Cerebellar nuclear complex (tissue), 1 donor: ENCODE measurements around the gene GDPD4.

Experiments
- DNase-seq, 2 experiments: peaks; one replicate each; lab custom pipeline; 2025; lab: John Stamatoyannopoulos, UW

GDPD4 gene

DNA sequence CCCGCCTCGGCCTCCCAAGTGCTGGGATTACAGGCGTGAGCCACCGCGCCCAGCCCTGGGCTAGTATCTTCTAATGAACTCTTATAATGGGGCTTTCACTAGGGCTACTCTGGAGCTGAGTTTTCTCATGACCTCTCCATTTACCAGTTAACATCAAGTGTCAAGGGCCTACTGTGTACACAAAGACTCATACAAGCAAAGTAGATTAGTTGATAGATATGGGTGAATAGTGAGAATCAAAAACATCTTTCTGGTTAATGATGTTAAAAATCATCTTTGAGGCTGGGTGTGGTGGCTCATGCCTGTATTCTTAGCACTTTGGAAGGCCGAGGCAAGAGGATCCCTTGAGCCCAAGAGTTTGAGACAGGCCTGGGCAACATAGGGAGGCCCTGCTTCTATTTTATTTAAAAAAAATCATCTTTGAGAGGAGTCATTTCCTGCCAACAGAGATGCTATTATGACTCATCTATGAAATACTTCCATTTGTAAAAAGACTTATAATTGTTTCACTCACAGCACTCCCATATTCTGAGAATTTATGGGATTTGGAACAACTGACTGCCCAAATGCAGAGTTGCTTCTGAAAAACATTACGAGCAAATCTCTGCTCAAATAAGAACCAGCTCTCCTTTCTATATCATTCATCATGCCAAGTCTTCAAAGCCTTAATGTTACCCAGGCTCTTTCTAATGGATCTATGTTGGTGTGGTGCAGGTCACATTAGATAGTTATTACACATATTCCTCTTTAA, 57.0 kb downstream of the GDPD4 start:
- DNase-seq: no peak

DNA sequence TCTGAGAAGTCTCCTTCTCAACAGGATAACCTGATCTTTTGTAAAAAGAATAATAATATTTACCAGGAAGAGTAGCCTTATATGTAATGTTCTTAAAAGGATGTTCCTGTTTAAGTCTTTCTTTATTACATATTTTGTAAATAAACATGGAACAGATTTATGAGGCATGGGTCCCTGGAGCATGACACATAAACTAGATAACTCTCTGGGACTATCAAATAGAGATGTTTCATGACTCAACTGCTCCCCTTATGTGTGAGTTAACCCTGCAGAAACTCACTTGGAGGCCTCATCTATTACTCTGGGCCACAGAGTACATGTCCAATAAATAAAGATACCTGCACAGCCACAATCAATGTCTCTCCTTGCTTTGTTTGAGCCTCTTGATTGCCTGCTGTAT, 64.6 kb downstream of the GDPD4 start:
- no peak for DNase-seq

DNA sequence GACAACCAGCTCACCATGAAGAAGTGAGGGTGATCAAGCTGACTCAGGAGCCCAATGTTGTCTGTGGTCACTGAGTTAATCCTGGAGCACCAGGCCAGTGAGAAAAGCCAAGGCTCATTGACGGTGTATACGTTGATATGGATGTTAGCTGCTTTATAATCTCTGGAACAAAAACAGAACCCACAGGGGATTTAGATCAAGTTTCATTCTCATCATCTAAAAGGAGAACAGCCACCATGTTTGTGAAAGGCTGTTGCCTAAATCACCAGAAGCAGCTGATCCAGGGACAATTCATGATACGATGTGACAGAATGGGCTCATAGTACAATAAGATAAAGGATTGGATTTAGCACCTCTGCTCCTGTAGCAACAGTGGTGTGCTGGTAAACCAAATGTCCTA, 68.5 kb downstream of the GDPD4 start:
- DNase-seq: no peak

DNA sequence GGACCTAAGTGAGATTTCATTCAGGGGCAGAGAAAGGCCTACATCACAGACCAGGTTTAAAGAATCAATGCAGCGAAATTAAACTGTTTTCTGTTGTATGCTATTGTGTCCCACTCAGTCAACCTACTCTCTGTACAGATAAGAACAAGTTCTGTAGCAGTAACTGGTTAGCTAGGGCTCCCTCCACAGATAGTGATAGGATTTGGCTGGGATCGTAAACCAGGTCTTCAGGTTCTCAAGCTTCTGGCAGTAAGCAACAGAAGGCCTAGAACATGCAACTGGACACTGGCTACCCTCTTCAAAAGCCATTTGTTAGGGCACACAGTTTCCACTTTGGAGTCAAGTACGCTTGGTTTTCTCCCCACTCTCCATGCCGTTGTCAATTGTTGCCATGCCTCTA, 69.2 kb downstream of the GDPD4 start:
- DNase-seq: no peak

DNA sequence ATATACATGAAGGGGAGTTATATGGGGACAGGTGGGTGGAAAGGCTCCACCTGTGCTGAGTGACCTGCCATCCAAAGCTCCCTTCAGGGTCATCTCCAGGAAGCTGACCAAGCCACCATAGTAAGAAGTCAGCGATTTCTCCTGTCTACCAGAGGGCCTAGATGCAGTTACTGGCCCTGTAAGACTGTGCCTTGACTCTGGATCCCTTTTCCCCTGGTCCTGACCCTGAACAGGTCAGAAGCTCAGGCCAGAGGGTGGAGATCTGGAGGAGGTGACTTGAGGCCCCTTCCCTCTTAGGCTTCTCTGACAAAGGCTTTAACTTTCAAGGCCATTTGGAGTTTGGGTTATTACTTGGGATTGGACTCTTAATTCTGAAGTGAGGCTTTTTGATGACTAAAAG, 69.7 kb downstream of the GDPD4 start:
- no peak for DNase-seq

DNA sequence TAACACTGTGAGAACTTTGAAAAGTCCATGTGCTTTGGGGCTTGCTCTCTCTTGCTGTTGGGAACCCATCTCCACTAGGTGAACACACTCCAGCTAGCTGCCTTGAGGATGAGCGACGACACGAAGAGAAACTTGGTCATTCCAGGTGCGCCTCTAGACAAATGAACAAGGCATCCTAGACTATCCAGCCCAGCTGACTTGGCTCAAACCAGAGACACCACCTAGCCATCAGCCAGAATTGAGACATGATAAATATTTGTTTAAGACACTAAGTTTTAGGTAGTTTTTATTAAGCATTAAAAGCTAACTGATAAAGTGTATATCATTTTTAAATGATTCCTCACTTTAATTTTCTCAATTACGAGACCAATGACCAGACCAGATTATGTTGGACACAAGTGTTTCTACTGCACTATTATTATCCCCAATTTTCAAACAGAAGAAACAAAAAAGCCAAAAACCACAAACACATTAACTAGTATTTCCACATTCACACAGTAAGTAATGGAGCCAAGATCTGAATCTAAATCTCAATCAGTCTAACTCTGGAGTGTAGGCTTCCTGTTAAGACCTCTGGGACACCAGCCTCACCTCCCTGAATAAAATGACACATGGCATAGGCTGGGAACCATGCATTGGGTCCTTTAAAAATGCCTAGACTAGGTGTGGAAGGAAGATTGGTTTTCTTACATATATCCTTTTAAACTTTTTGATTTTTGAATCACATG, 70.4 kb downstream of the GDPD4 start:
- DNase-seq: no peak

DNA sequence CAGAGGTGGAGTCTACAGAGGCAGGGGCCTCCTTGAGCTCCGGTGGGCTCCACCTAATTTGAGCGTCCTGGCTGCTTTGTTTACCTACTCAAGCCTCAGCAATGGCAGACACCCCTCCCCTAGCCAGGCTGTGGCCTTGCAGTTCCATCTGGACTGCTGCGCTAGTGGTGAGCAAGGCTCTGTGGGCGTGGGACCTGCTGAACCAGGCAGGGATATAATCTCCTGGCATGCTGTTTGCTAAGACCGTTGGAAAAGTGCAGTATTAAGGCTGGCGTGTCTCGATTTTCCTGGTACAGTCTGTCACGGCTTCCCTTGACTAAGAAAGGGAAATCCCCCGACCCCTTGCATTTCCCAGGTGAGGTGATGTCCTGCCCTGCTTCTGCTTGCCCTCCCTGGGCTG, 77.7 kb downstream of the GDPD4 start:
- no peak for DNase-seq

DNA sequence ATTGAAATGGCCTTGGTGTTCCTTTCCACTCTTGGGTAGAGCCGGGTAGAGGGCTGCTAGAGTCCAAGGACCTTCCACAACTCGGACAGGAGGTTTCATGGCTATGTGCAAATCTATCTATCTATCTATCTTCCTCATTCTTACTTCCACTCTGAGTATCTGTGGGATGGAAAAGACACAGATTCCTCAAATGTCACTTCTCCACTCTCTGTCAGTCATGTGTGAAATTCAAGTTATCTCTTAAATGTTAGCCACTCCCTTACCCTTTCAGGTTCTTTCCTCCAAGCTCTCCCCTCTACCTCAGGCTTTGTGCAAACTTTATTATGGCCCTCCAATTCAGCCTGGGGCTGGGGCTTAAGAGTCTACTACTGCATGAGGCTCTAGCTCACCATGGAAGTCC, 84.3 kb downstream of the GDPD4 start:
- no peak for DNase-seq

DNA sequence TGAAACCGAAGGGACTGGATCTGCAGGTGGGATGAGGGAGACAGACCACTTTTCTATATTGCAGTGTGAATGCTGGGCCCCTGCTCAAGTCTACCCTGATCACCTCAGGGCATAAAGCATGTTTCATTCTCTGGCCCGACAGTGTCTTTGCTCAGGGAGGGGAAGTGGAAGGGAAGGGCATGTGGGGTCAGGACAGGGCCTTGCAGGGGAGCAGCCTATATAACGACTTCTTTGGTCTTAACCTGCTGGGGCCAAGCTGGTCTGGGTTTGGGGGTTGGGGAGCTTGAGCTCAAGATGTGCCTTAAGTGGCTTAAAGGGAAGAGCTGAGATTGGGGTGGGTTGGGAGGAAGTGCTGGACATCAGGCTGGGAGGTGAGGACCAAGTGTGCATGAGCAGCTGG, 86.4 kb downstream of the GDPD4 start:
- DNase-seq: no peak

DNA sequence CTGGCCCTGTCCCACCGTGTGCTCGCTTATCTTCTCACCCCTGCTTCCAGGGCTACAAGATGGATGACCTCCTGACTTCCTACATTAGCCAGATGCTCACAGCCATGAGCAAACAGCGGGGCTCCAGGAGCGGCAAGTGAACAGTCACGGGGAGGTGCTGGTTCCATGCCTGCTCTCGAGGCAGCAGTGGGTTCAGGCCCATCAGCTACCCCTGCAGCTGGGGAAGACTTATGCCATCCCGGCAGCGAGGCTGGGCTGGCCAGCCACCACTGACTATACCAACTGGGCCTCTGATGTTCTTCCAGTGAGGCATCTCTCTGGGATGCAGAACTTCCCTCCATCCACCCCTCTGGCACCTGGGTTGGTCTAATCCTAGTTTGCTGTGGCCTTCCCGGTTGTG, 86.9 kb downstream of the GDPD4 start:
- no peak for DNase-seq

DNA sequence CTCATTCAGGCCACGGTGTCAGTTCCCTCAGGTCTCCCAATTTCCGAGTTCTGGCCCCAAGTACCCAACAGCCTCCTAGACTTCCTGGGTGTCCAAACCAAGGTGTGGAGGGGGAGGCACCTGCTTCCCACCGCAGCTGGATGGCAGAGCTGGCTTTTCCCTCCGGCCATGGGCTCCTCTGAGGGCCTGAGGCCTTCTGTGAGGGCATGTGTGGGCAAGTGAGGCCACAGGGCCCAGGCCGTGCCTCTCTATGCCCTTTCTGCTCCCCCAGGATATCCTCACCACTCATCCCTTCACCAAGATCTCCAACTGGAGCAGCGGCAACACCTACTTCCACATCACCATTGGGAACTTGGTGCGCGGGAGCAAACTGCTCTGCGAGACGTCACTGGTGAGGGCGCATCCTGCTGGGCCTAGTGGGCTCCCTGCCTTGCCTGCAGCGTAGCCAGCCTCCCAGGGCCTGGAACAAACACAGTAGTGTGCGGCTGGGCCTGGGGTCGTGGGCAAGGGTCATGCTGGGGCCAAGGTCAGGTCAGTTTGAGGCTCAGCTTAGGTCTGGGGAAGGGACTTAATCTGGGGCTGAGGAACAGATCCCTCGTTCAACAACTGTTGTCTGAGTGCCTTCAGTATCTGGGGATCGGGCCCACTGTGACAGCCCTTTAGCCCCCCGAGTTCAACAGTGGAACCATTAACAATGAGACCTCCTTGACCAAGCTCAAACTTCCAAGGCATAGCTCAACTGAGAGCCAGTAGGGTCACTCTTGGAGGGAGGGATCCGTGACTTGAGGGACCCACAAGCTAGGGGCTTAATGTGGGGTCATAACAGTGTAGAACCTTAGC, 87.7 kb downstream of the GDPD4 start:
- no peak for DNase-seq

DNA sequence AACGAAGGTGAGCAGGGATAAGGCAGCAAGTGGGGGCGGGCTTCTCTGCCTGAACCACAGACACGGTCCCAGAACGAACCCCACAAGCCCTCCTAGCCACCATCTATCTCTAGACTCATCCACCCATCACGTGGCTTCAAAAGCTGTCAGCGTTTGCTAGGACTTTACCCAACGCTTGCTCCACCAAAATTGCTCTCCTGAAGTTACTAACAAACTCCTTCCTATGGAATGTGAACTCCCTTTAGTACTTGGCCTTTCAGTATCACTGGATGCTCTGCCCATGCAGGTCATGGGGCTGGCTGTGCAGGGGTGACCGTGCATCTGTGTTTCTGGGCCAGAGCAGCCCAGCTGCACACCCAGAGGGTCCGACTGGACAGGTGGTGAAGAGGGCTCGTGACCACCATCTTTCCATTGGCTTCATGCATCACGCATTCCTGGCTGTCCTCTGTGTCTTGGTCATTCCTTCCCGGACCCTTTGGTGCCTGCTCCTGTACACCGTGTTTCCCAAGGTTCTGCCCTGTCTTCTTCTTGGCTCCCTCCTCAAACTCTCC, 88.4 kb downstream of the GDPD4 start:
- no peak for DNase-seq

DNA sequence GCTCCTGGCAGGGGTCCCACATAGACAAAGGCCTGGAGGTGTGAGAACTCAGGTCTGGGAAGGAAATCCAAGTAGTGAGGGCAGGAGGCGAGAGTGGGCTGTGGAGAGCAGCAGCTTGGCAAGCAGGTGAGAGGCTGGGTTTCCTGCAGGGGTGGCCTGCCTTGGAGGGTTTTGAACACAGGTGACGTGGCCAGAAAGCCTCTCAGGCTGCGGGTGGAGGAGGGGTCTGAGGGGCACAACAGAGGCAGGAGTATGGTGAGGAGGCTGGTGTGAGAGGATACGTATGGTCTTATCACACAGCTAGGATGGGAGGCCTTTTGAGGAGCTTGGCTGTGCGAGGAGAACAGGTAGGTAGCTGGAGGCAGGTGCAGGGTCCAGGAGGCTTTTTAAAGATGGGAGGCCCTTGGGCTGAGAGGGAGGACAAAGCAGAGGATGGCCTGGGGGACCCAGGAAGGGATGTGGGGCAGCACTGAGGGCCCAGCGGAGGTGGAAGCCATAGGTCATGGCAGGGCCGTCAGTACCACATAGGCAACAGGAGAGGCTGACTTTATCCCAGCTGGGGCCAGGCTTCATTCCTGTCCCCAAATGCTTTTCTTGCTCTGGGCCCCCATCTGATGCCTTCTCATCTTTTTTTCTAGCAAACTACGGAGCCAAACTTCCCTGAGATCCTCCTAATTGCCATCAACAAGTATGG, 89.0 kb downstream of the GDPD4 start:
- no peak for DNase-seq

DNA sequence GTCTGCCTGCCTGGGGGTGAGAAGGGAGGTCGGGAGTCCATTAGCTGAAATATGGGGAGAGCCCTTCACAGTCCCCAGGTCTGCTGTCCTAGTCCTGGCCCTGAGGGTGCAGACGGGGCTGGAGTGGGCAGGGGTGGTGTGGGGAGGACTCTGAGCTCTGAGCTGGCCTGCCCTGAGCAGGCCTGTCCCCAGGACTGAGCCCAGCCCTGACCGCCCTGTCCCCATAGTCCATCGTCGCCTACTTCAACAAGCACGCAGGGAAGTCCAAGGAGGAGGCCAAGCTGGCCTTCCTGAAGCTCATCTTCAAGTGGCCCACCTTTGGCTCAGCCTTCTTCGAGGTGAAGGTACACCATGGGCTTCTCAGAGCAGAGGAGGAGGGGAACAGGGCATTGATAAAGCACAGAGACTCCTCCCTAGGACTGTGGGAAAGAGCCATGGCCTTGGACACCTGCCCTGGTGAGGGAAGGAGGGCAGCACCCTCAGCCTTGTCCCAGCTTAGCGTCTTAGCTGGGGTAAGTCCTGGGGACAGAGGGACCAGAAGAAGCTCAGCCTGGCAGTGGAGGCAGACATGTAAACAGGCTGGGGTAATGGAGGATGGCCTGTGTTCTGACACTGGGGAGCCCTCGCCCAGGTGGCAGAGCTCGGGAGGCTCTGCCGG, 89.8 kb downstream of the GDPD4 start:
- no peak for DNase-seq

DNA sequence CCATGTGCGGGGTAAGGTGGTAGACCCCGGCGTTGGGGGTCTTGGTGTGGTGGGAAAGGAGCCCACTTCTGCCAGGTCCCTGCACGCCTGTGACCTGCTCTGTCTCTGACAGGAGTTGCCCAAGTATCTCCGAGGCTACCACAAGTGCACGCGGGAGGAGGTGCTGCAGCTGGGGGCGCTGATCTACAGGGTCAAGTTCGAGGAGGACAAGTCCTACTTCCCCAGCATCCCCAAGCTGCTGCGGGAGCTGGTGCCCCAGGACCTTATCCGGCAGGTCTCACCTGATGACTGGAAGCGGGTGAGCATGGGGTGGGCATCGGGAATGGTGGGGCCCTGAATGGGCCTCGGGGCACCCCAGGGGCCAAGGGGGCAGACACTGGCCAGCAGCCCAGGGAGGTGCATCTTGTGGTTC, 90.4 kb downstream of the GDPD4 start:
- no peak for DNase-seq

DNA sequence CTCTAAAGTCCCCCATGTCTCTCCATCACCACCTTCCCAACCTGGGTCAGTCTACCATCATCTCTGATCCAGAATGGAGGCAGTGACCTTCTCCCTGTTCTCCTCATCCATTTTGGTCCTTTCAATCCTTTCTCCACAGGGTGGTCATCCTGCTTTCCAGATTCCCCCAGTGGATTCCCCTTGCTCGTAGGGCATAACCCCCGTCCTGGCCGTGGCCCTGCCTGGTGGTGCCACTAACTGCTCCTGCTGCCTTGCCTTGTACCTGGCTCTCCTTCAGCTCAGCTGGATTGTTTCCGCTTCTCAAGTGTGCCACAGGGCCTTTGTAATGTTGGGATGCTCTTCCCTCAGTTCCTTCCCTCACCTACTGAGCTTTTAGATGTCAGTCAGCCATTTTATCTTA, 91.8 kb downstream of the GDPD4 start:
- no peak for DNase-seq

DNA sequence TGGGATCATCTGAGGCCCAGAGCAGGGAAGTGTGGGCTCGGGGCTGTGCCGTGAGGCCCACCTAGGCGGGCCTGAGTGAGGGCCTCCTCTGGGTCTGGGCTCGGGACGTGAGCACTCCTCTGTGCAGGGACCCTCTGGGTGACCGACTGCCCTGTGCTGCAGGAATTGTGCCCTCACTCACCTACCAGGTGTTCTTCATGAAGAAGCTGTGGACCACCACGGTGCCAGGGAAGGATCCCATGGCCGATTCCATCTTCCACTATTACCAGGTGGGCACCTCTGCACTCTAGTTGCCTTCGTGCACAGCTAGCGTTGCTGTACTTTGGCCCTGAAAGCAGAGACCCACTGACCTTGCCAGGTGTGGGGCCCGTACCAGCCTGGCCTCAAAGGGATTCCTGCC, 93.0 kb downstream of the GDPD4 start:
- no peak for DNase-seq

DNA sequence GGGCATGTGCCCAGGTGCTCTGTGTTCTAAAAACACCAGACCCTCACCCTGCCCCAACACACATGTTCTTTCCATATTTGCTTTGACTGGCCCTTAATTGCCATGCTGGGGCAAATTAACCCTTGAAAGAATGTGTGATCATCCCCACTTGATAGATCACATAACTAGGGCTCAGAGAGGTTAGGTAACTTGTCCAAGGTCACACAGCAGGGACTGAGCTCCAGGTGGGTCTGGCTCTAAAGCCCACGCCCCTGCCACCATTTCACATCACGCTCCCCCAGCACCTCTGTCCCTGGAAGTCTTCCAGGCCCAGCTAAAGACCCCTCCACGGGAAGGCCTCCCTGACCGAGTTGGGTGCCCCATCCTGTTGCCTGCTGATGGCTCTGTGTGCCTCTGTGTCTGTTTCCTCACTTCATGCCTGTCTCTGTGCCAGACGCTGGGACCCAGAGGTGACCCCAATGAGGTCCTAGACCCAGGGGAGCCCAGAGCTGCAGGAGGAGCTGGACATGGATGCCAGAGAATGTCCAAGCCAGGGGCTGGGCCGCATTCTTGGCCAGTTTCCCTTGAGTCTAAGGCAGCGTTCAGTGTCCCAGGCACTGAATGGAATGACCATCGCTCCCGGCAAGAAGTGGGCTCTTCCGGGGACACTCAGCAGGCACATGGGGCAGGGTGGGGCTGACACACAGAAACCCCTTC, 93.7 kb downstream of the GDPD4 start:
- no peak for DNase-seq

DNA sequence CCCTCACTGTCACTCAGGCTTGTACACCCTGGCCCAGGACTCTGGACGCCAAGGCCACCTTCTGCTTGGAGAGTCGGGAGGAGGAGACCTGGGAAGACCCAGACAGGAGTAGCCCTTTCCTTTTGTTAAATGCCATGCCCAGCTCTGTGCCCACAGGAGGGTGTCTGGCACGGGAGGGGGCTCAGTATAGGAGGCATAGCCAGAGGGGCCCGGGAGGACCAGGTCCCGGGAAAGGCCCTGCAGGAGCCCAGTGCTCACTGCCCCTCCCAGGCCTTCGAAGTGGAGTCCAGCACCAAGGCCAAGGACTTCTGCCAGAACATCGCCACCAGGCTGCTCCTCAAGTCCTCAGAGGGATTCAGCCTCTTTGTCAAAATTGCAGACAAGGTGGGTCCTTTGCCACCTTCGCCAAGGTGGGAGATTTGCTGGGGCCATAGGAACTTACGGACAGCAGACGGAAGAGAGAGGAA, 94.4 kb downstream of the GDPD4 start:
- no peak for DNase-seq

DNA sequence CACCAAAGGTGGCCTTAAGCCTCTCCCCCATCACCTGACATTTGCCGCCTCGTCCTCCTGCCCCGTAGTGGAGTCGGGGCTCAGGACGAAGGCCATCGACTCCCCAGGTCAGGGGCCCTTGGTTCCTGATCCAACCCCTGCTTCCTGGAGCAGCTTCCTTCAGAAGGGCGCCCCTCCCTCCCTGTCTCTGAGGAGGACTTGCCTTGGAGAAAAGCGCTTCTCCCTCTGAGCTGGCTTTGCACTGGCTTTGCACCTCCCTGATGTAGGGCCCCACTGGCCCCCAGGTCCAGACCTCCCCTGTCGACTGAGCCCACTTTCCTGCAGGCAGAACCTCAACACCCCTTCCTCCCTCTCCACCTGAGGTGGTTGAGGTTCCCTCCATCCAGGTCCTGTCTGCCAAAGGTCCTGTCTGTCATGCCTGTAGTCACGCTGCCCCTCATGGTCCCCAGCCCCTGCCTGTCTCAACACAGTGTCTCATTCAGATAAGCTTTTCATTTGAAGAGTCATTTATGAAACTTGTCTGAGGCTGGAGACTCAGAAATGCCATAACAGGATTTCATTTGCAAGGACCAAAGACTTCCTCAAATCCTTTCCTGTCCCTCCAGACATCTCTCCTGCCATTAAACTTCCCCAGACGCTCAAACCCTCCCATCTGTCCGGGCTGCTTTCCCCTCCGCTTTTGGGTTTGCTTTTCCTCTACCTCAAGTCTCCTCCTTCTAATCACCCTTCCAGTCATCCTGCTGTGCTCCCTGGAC, 95.0 kb downstream of the GDPD4 start:
- DNase-seq: no peak
